ENCODE data around the gene KCNMB2. TPM values are rescaled to one million over a fixed set of nuclear protein-coding genes. Genes with fewer than 3 reads are reported as not detected.
A peak's percentile ranks its signal among the peaks of the same experiment; 100 is the strongest.

The KCNMB2 gene
- total RNA-seq, 4 donors from 2014 or later: not detected

- Histone ChIP-seq H3K9me3 (no peaks in the 10 kb centered on the region), H3K27ac (no peak overlapping the region), H3K36me3 (no peaks in the 10 kb centered on the region), H3K4me3 (no peak overlapping the region), H3K4me1 (peaks cover 0 to 4% of the 10 kb centered on the region in 2 donors), H3K27me3 (no peaks in the 10 kb centered on the region)
- intact Hi-C loops (cut with DNase I; ENCODE audit: low total_unique reads): no loop called here
- no peak for TF ChIP-seq CTCF (IDR thresholded peaks at IDR 0.05 in 4 of 5, conservative IDR thresholded peaks at IDR 0.05 in 1 of 5)
- no peak for TF ChIP-seq POLR2A (IDR thresholded peaks at IDR 0.05)
- DNase-seq (no peak), ATAC-seq (no peak)
- in situ Hi-C loops (cut with MboI; ENCODE audit: low sequenced_read_pairs in 4 of 4): no loop called here
These were observed 6.5 kb upstream of the KCNMB2 start for GRCh38 chr3:178529606-178530225.

GRCh38 chr3:178532476-178532875, 3.8 kb upstream of the KCNMB2 start:
- Histone ChIP-seq H3K27me3 (peaks cover 10% of the 10 kb centered on the region in 3 donors), H3K9me3 (no peaks in the 10 kb centered on the region), H3K4me3 (no peak overlapping the region), H3K4me1 (peaks cover 0 to 10% of the 10 kb centered on the region in 2 donors), H3K36me3 (no peaks in the 10 kb centered on the region), H3K27ac (no peak overlapping the region)
- in situ Hi-C loops (cut with MboI; ENCODE audit: low sequenced_read_pairs in 4 of 4) (no loop called here), intact Hi-C loops (cut with DNase I; ENCODE audit: low total_unique reads) (no loop called here)
- ATAC-seq (no peak), DNase-seq (no peak)
- TF ChIP-seq CTCF (IDR thresholded peaks at IDR 0.05 in 4 of 5, conservative IDR thresholded peaks at IDR 0.05 in 1 of 5): no peak
- no peak for TF ChIP-seq POLR2A (IDR thresholded peaks at IDR 0.05)

GRCh38 chr3:178537122-178537705, 978 bp downstream of the KCNMB2 start:
- Histone ChIP-seq H3K27me3 (peaks cover 10 to 24% (median 23%) of the 10 kb centered on the region in 3 donors), H3K27ac (no peak overlapping the region), H3K4me3 (peak overlapping the region; percentile 4 to 36 (median 30)), H3K9me3 (no peaks in the 10 kb centered on the region), H3K36me3 (no peaks in the 10 kb centered on the region), H3K4me1 (peaks cover 0 to 10% of the 10 kb centered on the region in 2 donors)
- TF ChIP-seq POLR2A (IDR thresholded peaks at IDR 0.05) (no peak), CTCF (IDR thresholded peaks at IDR 0.05 in 4 of 5, conservative IDR thresholded peaks at IDR 0.05 in 1 of 5) (no peak)
- in situ Hi-C loops (cut with MboI; ENCODE audit: low sequenced_read_pairs in 4 of 4): no loop called here
- DNase-seq (no peak), ATAC-seq (no peak)
- intact Hi-C loops (cut with DNase I; ENCODE audit: low total_unique reads): no loop called here

- no peak for ATAC-seq
- intact Hi-C loops (cut with DNase I; ENCODE audit: low total_unique reads): no loop called here
- DNase-seq: no peak
These were observed 1.8 kb downstream of the KCNMB2 start for GRCh38 chr3:178538056-178538455.

GRCh38 chr3:178540184-178540583, 3.9 kb downstream of the KCNMB2 start:
- no peak overlapping the region for H3K27ac ChIP-seq
- peaks cover 0 to 10% of the 10 kb centered on the region in 2 donors for H3K4me1 ChIP-seq
- no peak for TF ChIP-seq CTCF (IDR thresholded peaks at IDR 0.05 in 4 of 5, conservative IDR thresholded peaks at IDR 0.05 in 1 of 5)
- no peak for TF ChIP-seq POLR2A (IDR thresholded peaks at IDR 0.05)
- peaks cover 10 to 24% (median 23%) of the 10 kb centered on the region in 3 donors for H3K27me3 ChIP-seq
- intact Hi-C loops (cut with DNase I; ENCODE audit: low total_unique reads): no loop called here
- DNase-seq (no peak), ATAC-seq (no peak)
- H3K9me3 ChIP-seq: no peaks in the 10 kb centered on the region
- H3K36me3 ChIP-seq: no peaks in the 10 kb centered on the region
- no peak overlapping the region for H3K4me3 ChIP-seq
- in situ Hi-C loops (cut with MboI; ENCODE audit: low sequenced_read_pairs in 4 of 4): no loop called here

More at GRCh38 chr3:178538056-178538455, 1.8 kb downstream of the KCNMB2 start:
- Histone ChIP-seq H3K27ac (no peak overlapping the region), H3K36me3 (no peaks in the 10 kb centered on the region), H3K4me1 (peaks cover 0 to 10% of the 10 kb centered on the region in 2 donors), H3K27me3 (peaks cover 10 to 24% (median 23%) of the 10 kb centered on the region in 3 donors), H3K9me3 (no peaks in the 10 kb centered on the region), H3K4me3 (no peak overlapping the region)
- in situ Hi-C loops (cut with MboI; ENCODE audit: low sequenced_read_pairs in 4 of 4): no loop called here
- TF ChIP-seq POLR2A (IDR thresholded peaks at IDR 0.05): no peak

Data from gastrocnemius medialis (tissue), 4 donors.